Peyer's patch (tissue), 4 donors: ENCODE measurements around the gene ITGB5.
"Not testable (repeated sequence)": the region's sequence is repeated elsewhere in the genome, so short reads cannot be mapped to it uniquely, and the experiment has no call there.

Source experiments
- POLR2A ChIP-seq, 2 donors: fragments of 450-650 bp; IDR thresholded peaks; one replicate each; pipeline ENCODE4 v1.5.1; 2017; ENCODE audit warnings: antibody characterized with exemption in 2 of 2, mild to moderate bottlenecking in 2 of 2, moderate library complexity in 2 of 2
- TF ChIP-seq, protein P1 (sequence below), 6 experiments: fragments of 450-650 bp in 4 of 6; fragments of 200-600 bp in 2 of 6; sonication (generic) in 1 of 6; IDR thresholded peaks; one replicate each; pipeline ENCODE4 v1.5.1; 2017 to 2019; ENCODE audit warnings: antibody characterized with exemption in 6 of 6, mild to moderate bottlenecking in 3 of 6, moderate library complexity in 1 of 6

DNA sequence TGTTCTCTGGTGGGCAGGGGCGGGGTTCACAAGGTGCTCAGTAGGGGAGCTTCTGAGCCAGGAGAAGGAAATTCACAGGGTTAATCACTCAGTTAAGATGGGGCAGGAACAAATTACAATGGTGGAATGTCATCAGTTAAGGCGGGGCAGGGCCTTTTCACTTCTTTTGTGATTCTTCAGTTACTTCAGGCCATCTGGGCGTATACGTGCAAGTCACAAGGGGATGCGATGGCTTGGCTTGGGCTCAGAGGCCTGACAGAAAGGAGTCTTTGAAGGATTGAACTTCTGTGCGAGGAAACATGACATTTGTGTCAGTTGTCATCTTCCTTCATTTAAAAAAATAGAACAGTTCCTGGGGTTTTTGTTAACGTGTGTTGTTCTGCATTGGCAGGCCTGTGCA, 129.2 kb downstream of the ITGB5 start:
- TF ChIP-seq POLR2A (IDR thresholded peaks at IDR 0.05), result not testable (repeated sequence)
- TF ChIP-seq, protein P1, sequence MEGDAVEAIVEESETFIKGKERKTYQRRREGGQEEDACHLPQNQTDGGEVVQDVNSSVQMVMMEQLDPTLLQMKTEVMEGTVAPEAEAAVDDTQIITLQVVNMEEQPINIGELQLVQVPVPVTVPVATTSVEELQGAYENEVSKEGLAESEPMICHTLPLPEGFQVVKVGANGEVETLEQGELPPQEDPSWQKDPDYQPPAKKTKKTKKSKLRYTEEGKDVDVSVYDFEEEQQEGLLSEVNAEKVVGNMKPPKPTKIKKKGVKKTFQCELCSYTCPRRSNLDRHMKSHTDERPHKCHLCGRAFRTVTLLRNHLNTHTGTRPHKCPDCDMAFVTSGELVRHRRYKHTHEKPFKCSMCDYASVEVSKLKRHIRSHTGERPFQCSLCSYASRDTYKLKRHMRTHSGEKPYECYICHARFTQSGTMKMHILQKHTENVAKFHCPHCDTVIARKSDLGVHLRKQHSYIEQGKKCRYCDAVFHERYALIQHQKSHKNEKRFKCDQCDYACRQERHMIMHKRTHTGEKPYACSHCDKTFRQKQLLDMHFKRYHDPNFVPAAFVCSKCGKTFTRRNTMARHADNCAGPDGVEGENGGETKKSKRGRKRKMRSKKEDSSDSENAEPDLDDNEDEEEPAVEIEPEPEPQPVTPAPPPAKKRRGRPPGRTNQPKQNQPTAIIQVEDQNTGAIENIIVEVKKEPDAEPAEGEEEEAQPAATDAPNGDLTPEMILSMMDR (IDR thresholded peaks at IDR 0.05), result not testable (repeated sequence)
